Stimulated activated CD4-positive, alpha-beta T cell treated with anti-CD3 and anti-CD28 coated beads, Interleukin-4, amount 100 ng/mL, for 48 hours (primary cell): ENCODE results near the gene C6orf136.
A peak's percentile ranks its signal among the peaks of the same experiment; 100 is the strongest.
"Not testable (repeated sequence)": the region's sequence is repeated elsewhere in the genome, so short reads cannot be mapped to it uniquely, and the experiment has no call there.

Experiments
- DNase-seq, 2 donors: peaks; one replicate each; pipeline ENCODE4 v3.0.0-alpha.2; 2020; ENCODE audit warnings: low read depth in 2 of 2

The C6orf136 gene

DNA sequence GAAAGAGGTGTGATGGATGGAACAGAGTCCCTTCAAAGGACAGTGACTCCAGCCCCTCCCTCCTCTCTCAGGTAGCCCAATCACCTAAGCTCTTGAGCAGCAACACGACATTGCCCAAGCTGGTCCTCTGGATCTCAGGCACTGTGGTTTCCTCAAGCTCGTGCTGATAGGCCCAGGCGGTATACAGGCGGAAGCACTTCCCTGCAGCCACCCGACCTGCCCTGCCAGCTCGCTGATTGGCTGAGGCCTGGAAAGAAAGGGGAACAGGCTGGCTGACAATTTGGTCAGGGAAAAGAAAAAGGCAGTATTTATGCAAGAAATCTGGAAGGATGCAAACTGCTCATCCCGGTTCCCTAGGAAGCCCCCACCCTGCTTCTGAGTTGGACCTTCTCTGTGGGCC, 9.6 kb downstream of the C6orf136 start:
- no peak for DNase-seq

DNA sequence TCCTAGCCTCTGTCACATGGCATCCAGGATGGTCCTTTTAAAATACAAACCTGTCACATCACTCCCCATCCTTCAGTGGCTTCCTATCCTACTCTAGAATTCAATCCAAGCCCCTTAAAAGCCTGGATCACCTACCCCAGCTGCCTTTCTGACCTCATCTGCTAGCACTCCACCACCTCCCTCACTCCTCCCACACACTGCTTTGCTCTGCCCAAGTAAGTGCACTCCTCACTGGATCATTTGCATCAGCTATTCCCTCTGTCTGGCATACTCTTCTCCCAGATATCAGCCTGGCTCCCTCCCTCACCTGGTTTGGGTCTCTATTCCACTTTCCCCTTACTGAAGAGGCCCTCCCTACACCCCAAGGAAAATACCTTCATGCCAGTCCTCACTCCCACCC, 10.5 kb downstream of the C6orf136 start:
- DNase-seq, result no peak

DNA sequence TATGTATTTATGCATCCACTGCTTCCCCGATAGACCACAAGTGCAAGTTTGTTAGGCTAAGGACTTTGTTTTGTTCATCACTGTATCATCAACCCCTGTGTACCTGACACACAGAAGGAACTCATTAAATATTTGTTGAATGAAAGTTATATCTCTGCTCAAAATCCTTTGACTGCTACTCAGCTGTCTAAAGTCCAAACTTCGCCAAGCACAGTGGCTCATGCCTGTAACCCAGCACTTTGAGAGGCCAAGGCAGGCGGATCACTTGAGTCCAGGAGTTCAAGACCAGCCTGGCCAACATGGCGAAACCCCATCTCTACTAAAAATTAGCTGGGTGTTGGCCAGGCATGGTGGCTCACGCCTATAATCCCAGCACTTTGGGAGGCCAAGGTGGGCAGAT, 11.0 kb downstream of the C6orf136 start:
- not testable (repeated sequence) for DNase-seq

DNA sequence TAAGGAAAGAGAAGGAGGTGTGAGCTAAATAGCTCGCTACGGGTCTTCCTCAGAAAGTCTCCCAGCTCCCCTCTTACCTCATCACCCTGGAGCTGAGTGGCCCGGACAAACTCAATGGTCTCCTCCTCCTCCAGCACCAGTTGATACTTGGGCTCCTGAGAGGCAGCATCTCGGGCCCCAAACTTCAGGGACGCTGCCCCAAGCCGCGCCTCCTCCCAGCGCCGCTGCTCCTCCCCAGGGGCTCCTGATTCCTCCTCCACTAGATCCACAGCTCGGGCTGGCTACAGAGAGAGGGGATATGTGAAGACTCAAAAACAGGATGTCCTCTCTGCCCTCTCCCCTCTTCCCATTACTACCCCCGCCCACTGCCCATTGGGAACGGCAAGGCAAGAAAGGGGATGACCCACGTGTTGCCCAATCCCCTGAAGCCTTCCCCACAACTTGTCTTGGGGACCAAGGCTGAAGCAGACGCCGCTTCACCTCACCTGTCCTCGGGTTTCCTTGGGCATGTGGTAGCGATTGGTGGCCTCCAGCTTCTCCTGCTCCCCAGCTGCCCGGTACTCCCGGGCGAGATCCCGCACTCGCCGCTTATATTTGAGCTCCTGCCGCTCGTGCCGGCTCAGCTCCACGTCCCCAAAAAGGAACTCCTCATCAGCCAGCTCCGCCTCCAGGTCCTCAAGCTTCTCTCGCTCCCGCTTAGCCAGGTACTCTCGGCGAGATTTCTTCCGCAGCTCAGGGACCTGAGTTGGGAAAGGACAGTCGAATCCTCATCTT, 18.2 kb downstream of the C6orf136 start:
- no peak for DNase-seq

DNA sequence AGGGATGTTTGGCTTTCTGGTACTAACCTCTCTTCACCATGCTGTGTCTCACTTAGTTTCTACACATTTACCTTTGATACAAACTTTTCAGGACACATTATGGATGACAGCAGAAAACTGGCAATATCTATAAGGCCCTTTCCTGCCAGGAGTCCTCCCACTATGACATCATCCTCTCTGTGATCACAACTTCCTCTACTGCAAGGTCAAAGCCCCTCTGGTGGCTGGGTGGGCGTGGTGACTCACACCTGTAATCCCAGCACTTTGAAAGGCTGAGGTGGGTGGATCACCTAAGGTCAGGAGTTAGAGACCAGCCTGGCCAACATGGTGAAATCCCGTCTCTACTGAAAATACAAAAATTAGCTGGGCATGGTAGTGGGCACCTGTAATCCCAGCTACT, 19.4 kb downstream of the C6orf136 start:
- not testable (repeated sequence) for DNase-seq

DNA sequence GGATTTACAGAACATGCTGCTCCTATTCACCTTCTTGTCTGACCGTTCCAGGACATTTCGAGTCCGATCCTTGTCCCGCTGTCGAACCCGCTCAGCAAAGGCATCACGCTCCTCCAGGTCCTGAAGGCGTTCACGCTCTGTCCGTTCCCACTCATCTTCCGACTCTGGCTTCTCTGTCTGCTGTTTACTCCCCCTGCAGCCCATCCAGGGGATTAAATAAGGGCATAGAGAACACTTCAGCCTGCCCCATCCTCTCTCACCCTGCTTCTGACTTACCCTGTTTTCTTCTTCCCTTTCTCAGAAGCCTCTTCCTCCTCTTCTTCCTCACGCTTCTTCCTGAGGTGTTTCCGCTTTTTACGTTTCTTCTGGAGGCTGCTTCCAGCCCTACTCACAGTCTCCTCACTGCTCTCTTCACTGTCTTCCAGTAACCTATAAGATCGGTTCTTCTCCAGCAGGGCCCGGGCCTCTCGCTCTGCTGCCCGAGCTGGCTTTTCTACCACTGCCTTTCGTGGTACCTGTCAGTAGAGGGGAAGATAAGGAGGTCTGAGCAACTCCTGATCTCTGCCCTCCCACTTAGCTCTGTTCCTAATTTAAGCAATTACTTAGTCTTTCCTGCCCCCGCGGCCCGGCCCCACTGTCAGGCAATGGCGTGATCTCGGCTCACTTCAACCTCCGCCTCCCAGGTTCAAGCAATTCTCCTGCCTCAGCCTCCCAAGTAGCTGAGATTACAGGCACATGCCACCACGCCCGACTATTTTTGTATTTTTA, 24.0 kb downstream of the C6orf136 start:
- no peak for DNase-seq

DNA sequence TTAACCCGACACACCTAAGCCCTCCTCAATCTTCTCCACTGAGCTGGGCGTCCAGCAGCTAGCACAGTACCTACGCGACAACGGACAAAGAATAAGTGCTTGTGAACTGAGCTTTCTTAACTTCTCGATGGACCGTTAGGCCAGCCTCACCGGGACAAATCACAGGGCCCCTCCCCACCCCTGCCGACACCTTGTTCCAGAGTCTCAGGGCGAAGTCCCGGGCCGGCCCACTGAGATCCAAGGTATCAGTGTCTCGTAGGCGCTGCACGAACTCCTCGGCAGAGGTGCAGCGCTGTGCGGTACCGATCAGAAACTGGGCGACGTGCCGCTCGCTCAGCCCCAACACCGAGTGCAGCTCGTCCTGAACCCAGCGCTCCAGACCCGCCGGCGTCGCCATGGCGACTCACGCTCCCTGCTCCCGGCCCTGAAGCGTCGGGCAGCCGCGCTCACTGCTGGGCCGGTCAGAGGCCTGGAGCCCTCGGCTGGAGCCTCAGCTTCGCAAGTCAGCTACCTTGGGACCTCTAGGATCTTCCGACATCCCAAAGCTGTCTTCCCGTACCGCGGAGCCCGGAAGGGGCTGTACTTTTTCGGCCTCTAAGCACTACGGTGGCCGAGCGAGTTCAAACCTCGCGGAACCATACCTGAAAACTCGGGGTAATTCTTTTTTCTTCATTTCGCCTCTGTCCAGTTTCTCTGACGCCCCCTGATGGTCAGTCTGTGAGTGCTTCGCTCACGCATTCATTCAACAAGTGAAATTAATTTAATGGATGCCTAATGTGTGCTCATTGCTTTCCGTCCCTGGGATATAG, 25.7 kb downstream of the C6orf136 start, which contains the start of gene DHX16:
TSS of gene DHX16 (minus strand) at position 562 of the 809 bp plus-strand sequence. CDS start at position 397, 165 bp downstream.
- DNase-seq, result peak; percentile 82 to 91

DNA sequence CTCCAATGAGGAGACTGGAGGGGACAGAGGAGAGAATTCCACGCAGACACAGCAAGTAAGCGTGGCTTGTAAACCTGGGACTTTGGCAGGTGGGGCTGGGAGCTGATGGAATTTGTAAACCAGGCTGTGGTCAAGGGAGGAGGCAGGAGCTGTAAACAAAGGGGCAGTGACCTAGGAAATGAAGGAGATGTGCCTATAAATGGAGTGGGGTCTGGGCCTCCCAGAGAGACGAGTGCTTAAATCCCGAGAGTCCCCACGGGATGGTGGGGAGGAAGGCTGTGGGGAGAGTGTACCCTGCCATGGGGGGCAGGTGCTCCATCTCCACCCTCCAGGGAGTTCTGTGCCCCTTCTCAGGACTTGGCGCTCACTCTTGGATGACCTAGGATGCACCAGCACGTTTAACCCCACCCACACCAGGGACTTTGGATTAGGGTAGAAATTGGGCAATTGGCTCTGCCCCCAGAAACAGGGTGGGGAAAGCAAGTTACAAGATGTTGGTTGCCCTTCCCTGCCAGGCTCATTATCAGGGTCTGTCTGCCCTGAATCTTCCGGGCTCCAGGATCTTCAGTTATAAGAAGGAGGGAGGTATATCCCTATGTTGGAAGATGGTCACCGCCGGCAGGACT, 29.8 kb downstream of the C6orf136 start:
- no peak for DNase-seq

DNA sequence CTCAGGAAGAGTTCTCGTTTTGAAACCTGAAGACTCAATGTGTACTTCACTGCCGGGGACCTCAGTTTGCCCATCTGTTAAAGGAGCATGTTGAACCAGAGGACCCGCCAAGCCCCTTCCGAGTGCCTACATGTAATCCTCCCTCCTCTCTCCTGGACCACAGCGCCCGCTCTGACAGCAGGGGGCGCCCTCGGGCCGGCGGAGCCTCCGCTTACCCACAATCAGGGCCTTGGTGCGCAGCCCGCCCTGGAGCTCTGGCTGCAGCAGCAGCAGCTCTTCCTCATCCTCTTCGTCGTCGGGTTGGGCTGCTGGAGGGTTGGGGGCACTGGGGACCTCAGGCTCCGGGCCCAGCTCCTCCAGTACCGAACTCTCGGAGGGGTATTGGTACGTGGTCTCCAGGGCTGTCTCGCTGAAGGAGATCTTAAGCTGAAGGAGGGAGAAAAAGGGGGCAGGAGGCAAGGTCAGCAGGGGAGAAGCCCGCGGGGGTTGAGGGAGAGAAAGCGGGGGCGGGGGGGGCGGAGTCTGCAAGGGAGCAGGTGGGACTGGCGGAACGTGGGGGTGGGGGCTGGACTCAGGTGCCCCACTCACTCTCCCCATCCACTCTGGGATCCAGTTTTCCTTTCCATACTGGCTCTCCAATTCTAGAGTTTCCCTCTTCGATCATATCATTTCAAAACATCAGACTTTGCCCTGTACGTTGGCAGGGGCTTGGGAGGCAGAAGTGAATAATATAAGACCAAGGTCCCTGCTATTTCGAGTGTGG, 32.2 kb downstream of the C6orf136 start:
- DNase-seq, result peak; percentile 84 to 93

DNA sequence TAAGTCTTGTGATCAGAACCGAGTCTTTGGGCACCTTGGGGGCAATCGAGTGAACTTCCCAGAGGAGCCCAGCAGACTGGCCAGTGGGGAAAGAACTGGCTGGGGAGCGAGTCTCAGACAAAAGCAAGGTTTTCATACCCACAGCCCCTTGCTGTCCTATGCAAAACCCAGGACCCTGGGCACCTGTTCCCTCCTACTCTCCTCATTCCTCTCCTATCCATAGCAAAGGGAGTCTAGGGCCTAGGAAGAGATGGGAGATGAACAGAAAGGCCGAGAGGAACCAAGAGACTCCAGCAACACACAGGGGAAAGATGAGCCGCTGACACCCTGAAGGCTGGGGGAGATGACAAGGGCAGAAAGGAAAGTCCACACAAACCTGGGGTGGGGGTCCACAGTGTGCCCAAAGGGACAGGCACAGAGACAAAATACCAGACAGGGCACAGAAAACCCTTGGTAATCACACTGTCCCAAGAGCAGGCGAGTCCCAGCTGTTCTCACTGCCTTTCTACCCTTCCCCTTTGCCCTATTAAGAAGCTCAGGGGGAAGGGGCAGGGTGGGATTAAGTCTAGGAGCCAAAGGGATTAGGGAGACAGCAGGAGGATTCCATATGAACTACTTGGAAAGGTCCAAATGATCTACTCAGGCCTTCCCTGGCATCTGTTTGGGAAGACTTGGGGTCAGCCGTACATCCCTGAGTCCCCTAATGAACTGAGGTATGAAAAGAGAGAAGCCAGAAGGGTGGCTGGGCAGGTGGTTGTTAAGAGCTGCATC, 33.0 kb downstream of the C6orf136 start:
- DNase-seq, result no peak

DNA sequence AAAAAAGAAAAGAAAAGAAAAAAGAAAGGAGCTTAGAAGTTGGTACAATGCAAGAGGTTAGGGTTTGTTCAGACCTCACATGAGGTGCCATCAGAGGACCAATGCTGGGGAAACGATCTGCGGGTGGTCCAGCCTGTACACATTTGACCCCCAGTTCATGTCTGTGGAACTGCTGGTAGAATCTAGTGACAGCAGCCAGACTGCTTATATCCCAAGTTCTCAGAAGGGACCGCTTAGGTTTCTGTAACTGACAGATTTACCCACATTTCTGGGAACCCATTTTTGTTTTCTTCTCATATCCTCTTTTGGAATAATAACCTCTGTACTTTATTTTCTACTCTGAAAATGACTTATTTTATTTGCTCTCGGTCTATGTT, 34.8 kb downstream of the C6orf136 start:
- no peak for DNase-seq

DNA sequence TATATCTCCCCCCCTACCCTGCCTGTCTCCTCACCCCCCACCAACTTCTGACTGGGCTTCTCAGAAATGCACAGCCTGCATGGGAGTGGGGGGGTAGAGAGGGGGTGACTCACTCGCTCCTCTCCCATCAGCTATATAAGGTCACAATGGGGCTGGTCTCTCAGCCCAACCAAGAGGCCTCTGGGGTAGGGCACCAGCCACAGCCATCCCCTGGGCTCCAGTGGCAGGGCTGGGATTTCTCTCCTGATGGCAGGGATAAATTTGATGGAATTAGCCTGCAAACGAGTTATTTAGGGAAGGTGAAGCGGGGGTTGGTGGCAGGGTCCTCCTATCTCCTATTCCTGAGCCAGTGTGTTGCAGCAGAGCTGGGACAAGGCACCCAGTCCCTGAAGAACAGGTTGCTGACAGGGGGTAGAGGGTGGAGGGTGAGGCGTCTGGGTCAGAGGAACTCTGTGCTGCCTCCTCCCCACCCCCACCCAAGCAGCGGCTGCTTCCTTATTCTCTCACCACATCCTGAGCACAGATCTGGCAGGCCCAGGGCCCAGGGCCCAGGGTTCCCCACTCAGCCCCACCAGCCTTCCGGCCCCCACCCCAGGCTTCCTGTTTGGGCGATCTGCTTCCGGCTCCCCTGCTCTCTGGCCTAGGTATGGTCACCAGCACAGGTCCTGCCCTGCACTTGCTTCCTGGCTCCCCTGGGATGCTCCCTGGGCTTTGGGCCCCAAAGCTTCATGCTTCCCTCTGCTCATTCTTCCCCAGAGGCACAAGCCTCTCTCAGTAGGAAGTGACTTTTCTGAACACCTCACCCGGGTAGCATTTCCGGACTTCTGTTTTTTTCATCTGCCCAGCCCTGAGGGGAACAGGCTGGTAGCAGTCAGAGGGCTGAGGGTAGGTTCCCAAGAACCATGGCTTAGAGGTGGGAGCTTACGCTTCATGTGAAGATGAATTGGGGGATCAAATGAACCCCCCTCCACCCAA, 35.5 kb downstream of the C6orf136 start:
- peak; percentile 75 to 80 for DNase-seq

DNA sequence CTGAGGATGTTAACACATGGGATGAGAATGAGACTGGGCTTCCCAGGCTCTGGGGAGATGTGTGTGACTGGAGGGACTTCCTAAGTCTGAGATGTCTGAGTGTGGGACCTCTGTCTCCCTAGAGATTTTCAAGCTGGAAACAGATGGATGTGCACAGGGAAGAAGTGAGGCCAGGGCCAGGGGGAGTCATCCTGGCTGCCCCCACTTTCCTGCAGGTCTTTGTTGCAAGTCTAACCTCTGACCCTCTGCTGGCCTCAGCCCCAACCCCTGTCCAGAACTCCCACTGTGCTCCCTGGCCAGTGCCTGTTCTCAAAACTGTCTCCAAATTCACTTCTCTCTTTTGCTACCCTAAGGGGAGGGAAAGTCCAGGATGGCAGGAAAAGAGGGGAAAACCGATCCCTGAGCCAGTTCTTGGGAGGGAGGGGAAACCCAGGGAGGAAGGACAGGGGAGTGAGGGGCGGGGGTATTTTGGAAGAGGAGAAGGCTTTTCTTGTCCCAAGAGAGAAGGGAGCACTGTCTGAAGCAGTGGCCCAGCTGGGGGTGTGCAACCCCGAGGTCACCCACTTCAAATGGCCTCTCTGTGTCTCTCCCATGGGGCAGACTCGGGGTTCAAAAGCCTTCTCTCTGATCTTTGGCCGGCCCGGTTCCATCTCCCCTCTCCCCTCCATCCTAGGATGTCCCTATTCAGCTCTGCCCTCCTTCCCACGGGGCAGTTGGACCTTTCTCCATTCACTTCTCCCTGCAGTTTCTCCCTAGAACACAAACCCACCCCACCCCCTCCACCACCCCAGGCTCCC, 36.4 kb downstream of the C6orf136 start:
- no peak for DNase-seq

DNA sequence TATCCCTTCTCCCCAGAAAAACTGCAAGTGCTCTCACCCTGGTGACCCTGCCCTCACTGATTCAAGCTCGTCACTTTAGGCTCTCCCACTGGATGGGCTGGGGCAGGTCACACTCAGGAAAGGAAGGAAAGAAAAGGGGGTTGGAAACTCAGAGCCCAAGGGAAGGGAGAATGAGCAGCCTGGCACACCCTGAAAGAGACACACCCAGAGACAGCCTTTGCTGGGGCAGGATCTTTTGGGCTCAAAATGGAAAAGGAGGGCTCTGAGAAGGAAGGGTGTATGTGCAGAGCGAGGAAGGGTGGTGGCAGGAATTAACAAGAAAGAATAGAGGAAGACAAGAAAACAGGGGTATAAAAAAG, 37.0 kb downstream of the C6orf136 start:
- DNase-seq, result no peak

DNA sequence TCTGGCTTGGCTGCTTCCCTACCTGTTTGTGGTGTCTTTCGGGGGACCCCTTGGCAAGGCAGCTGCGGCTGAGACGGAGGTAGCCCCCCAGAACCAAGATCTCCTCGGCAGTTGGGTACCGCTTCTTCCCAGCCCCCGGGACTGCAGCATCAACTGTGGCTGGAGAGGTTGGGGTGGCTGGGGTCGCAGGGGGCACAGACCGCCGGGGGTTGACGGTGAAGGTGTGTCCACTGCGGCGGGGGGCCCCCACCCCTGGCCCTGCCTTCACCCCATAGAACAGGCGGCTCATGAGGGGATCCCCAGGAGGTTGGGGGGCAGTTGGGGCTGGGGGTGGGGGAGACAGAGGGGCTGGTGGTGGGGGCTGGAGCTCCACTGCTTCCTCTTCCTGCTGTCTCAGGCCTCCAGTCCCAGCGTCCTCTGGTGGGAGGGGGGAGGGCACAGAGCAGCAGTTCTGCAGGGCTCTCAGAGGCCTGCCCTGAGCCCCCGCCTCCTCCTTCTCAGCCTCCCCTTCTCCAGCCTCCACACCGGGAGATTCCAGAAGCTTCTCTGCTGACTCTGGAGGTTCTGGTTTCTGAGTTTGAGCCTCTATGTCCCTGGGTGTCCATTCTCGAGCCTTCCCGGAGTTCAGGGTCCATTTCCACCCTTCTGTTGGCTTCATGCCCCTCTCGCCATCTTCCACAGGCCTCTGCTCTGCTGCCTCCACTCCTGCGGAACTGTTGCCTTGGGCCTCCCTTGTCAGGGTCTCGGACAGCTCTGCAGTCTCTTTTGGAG, 37.6 kb downstream of the C6orf136 start:
- DNase-seq, result peak in 1 of 2 donors; percentile 48

DNA sequence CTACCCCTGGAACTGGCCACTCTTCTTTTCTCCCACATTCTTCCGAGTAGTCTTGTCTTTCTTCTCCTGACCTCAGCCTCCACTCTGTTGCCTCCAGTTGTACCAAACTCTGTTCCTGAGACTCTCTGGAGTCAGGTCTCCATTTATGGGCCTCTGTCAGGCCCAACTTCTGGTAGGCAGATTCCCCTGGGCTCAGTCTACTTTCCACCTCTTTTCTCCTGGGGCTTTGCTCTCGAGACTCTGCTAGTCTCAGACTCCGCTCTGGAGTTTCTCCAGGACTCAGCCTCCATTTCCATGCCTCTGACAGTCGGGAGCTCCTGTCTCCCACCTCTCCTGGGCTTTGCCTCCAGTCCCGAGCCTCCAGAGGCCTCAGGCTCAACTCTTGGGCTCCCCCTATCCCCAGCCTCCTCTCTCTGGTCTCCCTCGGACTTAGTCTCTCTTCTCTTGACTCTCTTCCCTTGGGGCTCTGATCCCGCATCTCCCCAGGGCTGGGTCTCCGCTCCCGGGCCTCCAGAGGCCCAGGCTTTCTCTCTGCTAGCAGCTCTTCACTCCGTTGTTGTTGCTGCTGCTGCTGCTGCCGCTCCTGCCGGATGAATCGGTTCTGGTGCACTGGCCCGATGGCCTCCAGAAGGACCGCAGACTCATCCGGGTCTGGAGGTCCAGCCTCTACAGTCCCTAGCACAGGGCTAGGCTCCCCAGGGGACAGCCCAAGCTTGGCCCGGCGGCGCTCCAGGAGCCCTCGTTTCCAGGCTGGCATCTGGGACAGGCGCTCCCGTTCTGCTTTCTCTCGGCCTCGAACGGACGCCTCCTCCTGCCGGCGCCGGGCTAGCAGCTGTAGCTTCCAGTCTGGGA, 38.5 kb downstream of the C6orf136 start:
- no peak for DNase-seq
